ENCODE results near the gene GTSE1.
A peak's percentile ranks its signal among the peaks of the same experiment; 100 is the strongest.

The GTSE1 gene

GRCh38 chr22:46366801-46367706, 70.4 kb downstream of the GTSE1 start:
- no peak overlapping the region for H3K4me3 ChIP-seq (ENCODE audit: low read depth, low read length)
- H3K36me3 ChIP-seq, result no peaks in the 10 kb centered on the region
- no peaks in the 10 kb centered on the region for H3K9me3 ChIP-seq (ENCODE audit: severe bottlenecking)
- H3K27ac ChIP-seq, result no peak overlapping the region
- TF ChIP-seq, protein P1, sequence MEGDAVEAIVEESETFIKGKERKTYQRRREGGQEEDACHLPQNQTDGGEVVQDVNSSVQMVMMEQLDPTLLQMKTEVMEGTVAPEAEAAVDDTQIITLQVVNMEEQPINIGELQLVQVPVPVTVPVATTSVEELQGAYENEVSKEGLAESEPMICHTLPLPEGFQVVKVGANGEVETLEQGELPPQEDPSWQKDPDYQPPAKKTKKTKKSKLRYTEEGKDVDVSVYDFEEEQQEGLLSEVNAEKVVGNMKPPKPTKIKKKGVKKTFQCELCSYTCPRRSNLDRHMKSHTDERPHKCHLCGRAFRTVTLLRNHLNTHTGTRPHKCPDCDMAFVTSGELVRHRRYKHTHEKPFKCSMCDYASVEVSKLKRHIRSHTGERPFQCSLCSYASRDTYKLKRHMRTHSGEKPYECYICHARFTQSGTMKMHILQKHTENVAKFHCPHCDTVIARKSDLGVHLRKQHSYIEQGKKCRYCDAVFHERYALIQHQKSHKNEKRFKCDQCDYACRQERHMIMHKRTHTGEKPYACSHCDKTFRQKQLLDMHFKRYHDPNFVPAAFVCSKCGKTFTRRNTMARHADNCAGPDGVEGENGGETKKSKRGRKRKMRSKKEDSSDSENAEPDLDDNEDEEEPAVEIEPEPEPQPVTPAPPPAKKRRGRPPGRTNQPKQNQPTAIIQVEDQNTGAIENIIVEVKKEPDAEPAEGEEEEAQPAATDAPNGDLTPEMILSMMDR (IDR thresholded peaks at IDR 0.05; ENCODE audit: low read depth, low read length), result 0 out of 2 replicates have a peak, but pooled peaks have one; percentile 1
- DNase-seq, result no peak
- H3K27me3 ChIP-seq (ENCODE audit: insufficient read depth, low read depth, severe bottlenecking), result no peaks in the 10 kb centered on the region

- Histone ChIP-seq H3K36me3 (no peaks in the 10 kb centered on the region), H3K9me3 (ENCODE audit: severe bottlenecking) (no peaks in the 10 kb centered on the region), H3K27ac (no peak overlapping the region), H3K27me3 (ENCODE audit: insufficient read depth, low read depth, severe bottlenecking) (no peaks in the 10 kb centered on the region), H3K4me3 (ENCODE audit: low read depth, low read length) (no peak overlapping the region)
- peak; percentile 72 for DNase-seq
- TF ChIP-seq, protein P1 (IDR thresholded peaks at IDR 0.05; ENCODE audit: low read depth, low read length), result peak; percentile 99
Observed at GRCh38 chr22:46367707-46368191, 71.1 kb downstream of the GTSE1 start.

GRCh38 chr22:46368422-46368821, 71.8 kb downstream of the GTSE1 start:
- TF ChIP-seq, protein P1 (IDR thresholded peaks at IDR 0.05; ENCODE audit: low read depth, low read length), result no peak
- H3K4me3 ChIP-seq (ENCODE audit: low read depth, low read length), result no peak overlapping the region
- DNase-seq, result no peak
- no peak overlapping the region for H3K27ac ChIP-seq
- no peaks in the 10 kb centered on the region for H3K27me3 ChIP-seq (ENCODE audit: insufficient read depth, low read depth, severe bottlenecking)
- no peaks in the 10 kb centered on the region for H3K9me3 ChIP-seq (ENCODE audit: severe bottlenecking)
- H3K36me3 ChIP-seq, result no peaks in the 10 kb centered on the region

DNA sequence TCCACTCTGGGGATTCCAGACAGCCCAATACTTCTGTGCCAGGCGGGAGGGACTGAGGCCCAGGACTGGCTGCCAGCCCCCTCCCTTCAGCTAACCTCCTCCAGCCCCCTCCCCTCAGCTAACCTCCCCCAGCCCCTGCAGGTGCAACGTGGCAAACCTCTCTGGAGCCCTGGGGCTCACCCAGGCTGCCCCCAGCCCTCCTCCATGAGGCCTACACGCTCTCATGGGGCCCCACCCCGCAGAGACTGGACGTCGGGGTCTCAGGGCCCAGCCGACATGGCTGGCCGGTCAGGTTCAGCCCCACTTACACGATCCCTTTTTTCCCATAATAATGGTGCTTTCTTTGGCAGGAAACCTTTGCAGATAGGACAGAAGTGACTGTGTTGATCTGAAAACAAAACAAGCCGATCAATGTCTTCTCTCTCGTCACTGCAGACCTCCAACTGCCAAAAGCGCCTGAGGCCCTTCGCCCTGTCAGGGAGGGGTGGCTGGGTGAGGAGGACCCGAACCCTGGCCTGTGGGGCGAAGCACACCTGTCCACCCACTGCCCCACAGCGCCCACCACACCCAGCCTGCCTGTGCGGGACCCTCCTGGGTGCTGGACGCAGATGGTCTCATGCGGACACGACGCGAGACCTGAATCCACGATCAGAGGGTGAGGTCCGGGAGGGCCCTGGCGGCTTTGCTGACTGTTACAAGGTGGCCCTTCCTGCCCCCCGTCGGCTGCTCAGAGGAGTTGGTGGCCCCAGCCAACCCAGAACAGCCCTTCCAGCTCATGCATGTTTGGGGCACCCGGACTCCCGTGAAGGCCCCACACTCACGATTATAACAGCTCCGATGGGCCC, 72.4 kb downstream of the GTSE1 start:
- H3K27ac ChIP-seq, result no peak overlapping the region
- H3K4me3 ChIP-seq (ENCODE audit: low read depth, low read length), result no peak overlapping the region
- H3K27me3 ChIP-seq (ENCODE audit: insufficient read depth, low read depth, severe bottlenecking), result no peaks in the 10 kb centered on the region
- no peak for DNase-seq
- TF ChIP-seq, protein P1 (IDR thresholded peaks at IDR 0.05; ENCODE audit: low read depth, low read length), result no peak
- no peaks in the 10 kb centered on the region for H3K36me3 ChIP-seq
- no peaks in the 10 kb centered on the region for H3K9me3 ChIP-seq (ENCODE audit: severe bottlenecking)

- no peaks in the 10 kb centered on the region for H3K27me3 ChIP-seq (ENCODE audit: insufficient read depth, low read depth, severe bottlenecking)
- no peak overlapping the region for H3K27ac ChIP-seq
- H3K36me3 ChIP-seq, result no peaks in the 10 kb centered on the region
- no peaks in the 10 kb centered on the region for H3K9me3 ChIP-seq (ENCODE audit: severe bottlenecking)
- no peak overlapping the region for H3K4me3 ChIP-seq (ENCODE audit: low read depth, low read length)
- TF ChIP-seq, protein P1 (IDR thresholded peaks at IDR 0.05; ENCODE audit: low read depth, low read length), result no peak
- no peak for DNase-seq
Observed at GRCh38 chr22:46369716-46370583, 73.3 kb downstream of the GTSE1 start.

All from WERI-Rb-1 (cell line).